Measurements from ENCODE around the gene RNF144A. TPM values are rescaled to one million over a fixed set of nuclear protein-coding genes. Genes with fewer than 3 reads are reported as not detected.
A peak's percentile ranks its signal among the peaks of the same experiment; 100 is the strongest.

The RNF144A gene, protein sequence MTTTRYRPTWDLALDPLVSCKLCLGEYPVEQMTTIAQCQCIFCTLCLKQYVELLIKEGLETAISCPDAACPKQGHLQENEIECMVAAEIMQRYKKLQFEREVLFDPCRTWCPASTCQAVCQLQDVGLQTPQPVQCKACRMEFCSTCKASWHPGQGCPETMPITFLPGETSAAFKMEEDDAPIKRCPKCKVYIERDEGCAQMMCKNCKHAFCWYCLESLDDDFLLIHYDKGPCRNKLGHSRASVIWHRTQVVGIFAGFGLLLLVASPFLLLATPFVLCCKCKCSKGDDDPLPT
- 10 to 100 TPM; 21.4 to 22.7 TPM for total RNA-seq

DNA sequence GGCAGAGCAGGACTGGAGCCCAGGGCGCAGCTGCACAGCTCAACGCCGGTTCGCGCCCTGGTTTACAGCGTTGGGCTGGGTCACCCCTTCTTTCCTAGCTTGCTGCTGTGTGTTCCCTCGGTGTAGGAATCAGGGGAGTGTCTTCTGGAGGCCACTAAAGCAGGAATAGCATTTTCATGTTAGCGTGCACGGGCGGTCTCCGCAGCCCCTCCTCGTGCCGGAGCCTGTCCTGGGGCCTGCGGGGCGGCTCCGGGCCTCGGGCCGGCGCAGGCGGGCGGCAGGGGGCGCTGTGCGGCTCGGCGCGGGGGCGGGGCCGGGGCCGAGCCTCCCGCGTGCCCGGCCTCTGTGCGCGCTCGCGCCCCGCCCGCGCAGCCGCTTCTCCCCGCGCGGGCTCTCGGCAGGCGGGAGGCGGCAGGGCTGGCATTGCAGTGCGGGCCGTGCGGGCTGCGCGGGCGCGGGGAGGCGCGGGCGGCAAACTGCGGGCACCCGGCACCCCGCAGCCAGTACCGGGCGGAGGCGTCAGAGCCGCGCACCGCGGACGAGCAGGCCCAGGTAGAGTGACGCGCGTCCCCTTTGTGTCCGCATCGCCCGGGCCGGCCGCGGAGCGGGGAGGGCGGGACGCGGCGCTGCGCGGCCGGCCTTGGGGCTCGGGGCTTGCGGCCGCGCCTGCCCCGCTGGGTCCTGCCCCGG is at the start of gene RNF144A:
RNF144A (plus strand) TSS at position 342 of the 690 bp plus-strand sequence. CDS start 79,515 bp downstream, outside the sequence.
- Mint-ChIP-seq H3K4me3 (peak within 1 kb of the TSS; percentile 69), H3K27me3 (no peaks in the 10 kb centered on the region), H3K27ac (peak within 1 kb of the TSS; percentile 67), H3K4me1 (ENCODE audit: low read depth) (peaks cover 66% of the 10 kb centered on the region), H3K36me3 (peaks cover 13% of the 10 kb centered on the region), H3K9me3 (no peaks in the 10 kb centered on the region)
- CTCF ChIA-PET = interaction anchor here (0.7 to 4.5 kb wide), 16 partner anchors 10 to 127 kb away, joined by 3 to 46 read pairs (median 6); partner anchors contain the start of genes CMPK2 and RSAD2
- peak; percentile 78 for DNase-seq
- POLR2A ChIA-PET = interaction anchor here (0.6 to 2.1 kb wide), 4 partner anchors 10 to 12 kb away, joined by 3 to 6 read pairs (median 4); no protein-coding TSS in a partner anchor
- intact Hi-C loops (cut with micrococcal nuclease) = loop anchor here (1.0 to 10.0 kb wide), 7 partner anchors 8 to 1758 kb away; no protein-coding TSS in a partner anchor

DNA sequence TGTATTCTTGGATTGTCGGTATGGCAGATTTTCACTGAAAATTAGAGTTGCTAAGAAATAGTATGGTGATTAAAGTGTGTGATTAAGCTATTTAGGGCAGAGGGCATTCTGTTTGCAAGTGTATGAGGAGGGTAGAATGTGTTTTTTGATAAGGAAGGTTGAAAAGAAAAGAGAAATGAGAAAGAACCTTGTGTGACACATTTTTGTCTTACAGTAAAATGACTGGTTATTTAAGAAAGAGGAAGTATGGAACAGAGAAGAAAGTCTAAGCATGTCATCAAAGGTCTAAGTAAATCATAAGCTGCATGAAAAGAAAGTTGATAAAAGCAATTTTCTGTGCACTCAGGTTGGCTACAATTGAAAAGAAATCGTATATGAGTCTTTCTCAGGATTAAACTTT is 44.8 kb upstream of the RNF144A start:
- H3K4me3 Mint-ChIP-seq = no peak overlapping the region

DNA sequence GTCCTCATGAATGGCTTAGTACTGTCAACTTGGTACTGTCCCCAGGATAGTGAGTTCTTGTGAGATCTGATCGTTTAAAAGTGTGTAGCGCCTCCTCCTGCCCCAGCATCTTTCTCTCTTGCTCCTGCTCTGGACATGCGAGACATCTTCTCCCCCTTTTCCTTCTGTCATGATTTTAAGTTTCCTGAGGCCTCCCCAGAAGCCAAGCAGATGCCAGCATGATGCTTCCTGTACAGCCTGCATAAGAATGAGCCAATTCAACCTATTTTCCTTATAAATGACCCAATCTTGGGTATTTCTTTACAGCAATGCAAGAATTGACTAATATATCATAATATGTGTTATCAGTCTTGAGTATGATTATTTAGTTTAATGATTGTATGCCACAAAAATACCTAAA is 43.2 kb upstream of the RNF144A start:
- H3K9me3 Mint-ChIP-seq = peaks cover 4% of the 10 kb centered on the region
- intact Hi-C loops (cut with micrococcal nuclease) = no loop called here
- H3K4me3 Mint-ChIP-seq = no peak overlapping the region
- DNase-seq = no peak
- CTCF ChIA-PET = no interaction called here
- POLR2A ChIA-PET = no interaction called here
- H3K4me1 Mint-ChIP-seq (ENCODE audit: low read depth) = peaks cover 34% of the 10 kb centered on the region
- H3K36me3 Mint-ChIP-seq = no peaks in the 10 kb centered on the region
- no peak overlapping the region for H3K27ac Mint-ChIP-seq
- H3K27me3 Mint-ChIP-seq = peaks cover 2% of the 10 kb centered on the region

More for the DNA sequence above, 44.8 kb upstream of the RNF144A start:
- no peaks in the 10 kb centered on the region for H3K36me3 Mint-ChIP-seq
- intact Hi-C loops (cut with micrococcal nuclease) = no loop called here
- no peaks in the 10 kb centered on the region for H3K27me3 Mint-ChIP-seq
- POLR2A ChIA-PET = no interaction called here
- no peak overlapping the region for H3K27ac Mint-ChIP-seq
- DNase-seq = no peak
- H3K4me1 Mint-ChIP-seq (ENCODE audit: low read depth) = peaks cover 19% of the 10 kb centered on the region
- CTCF ChIA-PET = interaction anchor here (1.4 kb wide), 1 partner anchor 34 kb away, joined by 3 read pairs; no protein-coding TSS in a partner anchor
- H3K9me3 Mint-ChIP-seq = peaks cover 4% of the 10 kb centered on the region

DNA sequence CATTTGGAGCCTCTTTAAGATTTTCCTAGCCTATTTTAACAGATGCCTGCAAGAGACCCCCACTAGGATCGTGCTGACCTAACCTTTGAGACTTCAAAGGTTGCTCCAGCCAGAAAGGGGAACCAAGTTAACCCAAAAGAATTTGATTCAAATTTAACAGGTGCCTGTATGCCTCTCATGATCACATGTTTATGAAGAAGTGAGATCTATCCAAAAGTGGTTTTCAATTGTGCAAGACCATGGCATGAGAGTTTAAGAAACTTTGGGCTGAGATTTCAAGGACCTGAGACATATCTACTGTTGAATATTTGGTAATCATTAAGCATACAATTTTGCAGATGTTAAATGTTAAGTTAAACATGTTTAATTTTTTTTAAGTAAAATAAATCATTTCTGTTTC is 40.9 kb upstream of the RNF144A start:
- no peak overlapping the region for H3K27ac Mint-ChIP-seq
- peaks cover 2% of the 10 kb centered on the region for H3K27me3 Mint-ChIP-seq
- DNase-seq = no peak
- H3K36me3 Mint-ChIP-seq = no peaks in the 10 kb centered on the region
- intact Hi-C loops (cut with micrococcal nuclease) = loop anchor here (2.0 kb wide), 1 partner anchor 30 kb away; no protein-coding TSS in a partner anchor
- no peak overlapping the region for H3K4me3 Mint-ChIP-seq
- CTCF ChIA-PET = interaction anchor here (0.9 to 5.7 kb wide), 2 partner anchors 9 to 21 kb away, joined by 3 to 40 read pairs; partner anchors contain the start of gene CMPK2
- POLR2A ChIA-PET = no interaction called here
- H3K4me1 Mint-ChIP-seq (ENCODE audit: low read depth) = peaks cover 53% of the 10 kb centered on the region
- H3K9me3 Mint-ChIP-seq = peaks cover 4% of the 10 kb centered on the region

DNA sequence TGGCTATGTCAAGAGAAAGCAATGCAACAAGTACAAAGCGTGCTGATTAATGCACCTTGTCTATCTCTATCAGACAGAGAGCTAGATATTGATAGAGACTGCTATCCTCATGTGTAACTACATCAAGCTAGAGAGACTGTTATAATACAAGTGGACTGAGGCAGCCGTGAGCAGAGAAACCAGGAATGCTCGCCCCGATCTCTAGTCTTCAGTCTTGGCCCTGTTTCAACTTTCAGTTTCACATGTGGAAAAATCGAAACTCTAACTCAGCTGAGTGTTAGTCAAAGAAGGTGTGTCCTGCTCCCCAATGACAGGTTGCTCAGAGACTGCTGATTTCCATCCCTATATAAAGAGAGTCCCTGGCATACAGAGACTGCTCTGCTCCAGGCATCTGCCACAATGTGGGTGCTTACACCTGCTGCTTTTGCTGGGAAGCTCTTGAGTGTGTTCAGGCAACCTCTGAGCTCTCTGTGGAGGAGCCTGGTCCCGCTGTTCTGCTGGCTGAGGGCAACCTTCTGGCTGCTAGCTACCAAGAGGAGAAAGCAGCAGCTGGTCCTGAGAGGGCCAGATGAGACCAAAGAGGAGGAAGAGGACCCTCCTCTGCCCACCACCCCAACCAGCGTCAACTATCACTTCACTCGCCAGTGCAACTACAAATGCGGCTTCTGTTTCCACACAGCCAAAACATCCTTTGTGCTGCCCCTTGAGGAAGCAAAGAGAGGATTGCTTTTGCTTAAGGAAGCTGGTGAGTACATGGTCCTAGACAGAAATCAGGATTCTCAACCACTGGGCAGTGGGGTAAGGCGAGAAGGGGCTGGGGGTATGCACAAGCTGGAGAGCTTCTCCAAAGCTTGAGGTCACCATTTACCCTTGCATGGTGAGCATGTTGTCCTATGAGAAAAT is 39.6 kb upstream of the RNF144A start, which contains the start of gene RSAD2:
RSAD2 (plus strand) TSS at position 376 of the 903 bp plus-strand sequence; CDS start at position 400, 24 bp downstream.
- ChIA-PET POLR2A (interaction anchor here (1.3 kb wide), 2 partner anchors 11 to 32 kb away, joined by 3 to 6 read pairs; no protein-coding TSS in a partner anchor), CTCF (interaction anchor here (0.6 to 5.7 kb wide), 6 partner anchors 11 to 166 kb away, joined by 3 to 40 read pairs (median 5); partner anchors contain the start of gene CMPK2)
- DNase-seq = peak; percentile 39
- intact Hi-C loops (cut with micrococcal nuclease) = loop anchor here (1.0 to 2.0 kb wide), 3 partner anchors 11 to 42 kb away; no protein-coding TSS in a partner anchor
- H3K4me3 Mint-ChIP-seq = peak within 1 kb of the TSS; percentile 56
- H3K9me3 Mint-ChIP-seq = peaks cover 4% of the 10 kb centered on the region
- peak within 1 kb of the TSS; percentile 15 for H3K27ac Mint-ChIP-seq
- H3K4me1 Mint-ChIP-seq (ENCODE audit: low read depth) = peaks cover 52% of the 10 kb centered on the region
- H3K36me3 Mint-ChIP-seq = no peaks in the 10 kb centered on the region
- H3K27me3 Mint-ChIP-seq = peaks cover 2% of the 10 kb centered on the region

DNA sequence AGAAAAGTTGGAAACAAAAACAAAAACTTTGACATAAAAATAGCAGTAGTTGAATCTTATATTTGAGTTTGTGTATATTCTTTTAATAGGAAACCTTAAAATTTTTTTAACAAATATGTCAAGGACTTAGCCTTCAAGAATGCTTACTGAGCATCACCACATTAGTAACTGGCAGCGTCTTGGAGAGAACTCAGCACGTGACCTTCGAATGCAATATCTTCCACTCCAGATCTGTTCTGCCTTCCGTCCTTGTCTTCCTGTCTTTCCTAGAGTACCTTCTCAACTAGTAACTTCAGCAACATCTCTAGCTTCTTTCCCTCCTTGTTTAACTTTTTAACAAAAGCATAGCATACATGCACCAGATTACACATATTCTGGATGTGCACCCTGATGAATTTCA is 38.7 kb upstream of the RNF144A start:
- peak overlapping the region; percentile 36 for H3K4me3 Mint-ChIP-seq
- peaks cover 2% of the 10 kb centered on the region for H3K27me3 Mint-ChIP-seq
- no peaks in the 10 kb centered on the region for H3K36me3 Mint-ChIP-seq
- no peak for DNase-seq
- intact Hi-C loops (cut with micrococcal nuclease) = no loop called here
- H3K27ac Mint-ChIP-seq = no peak overlapping the region
- peaks cover 44% of the 10 kb centered on the region for H3K4me1 Mint-ChIP-seq (ENCODE audit: low read depth)
- peaks cover 4% of the 10 kb centered on the region for H3K9me3 Mint-ChIP-seq
- ChIA-PET POLR2A (no interaction called here), CTCF (interaction anchor here (1.5 to 5.7 kb wide), 4 partner anchors 12 to 165 kb away, joined by 4 to 40 read pairs (median 9); partner anchors contain the start of gene CMPK2)

DNA sequence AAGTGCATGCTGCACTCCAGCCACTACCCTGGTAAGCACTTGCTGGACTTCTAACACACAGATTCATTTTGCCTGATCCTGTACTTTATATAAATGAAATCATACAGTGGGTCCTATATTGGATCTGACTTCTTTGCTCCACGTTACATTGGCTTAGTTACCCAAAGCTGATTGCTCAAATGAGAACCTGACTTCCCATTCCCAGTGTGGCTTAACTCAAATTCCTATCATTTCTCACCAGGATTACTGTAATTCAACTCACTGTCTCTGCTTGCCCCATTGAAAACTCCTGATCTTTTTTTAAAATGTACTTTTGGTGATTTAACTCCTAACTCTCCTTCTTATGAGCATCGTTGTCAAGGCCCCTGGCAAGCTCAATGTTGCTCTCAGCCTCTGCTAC is 38.2 kb upstream of the RNF144A start:
- intact Hi-C loops (cut with micrococcal nuclease) = no loop called here
- Mint-ChIP-seq H3K4me1 (ENCODE audit: low read depth) (peaks cover 44% of the 10 kb centered on the region), H3K4me3 (peak overlapping the region; percentile 36), H3K27me3 (peaks cover 2% of the 10 kb centered on the region), H3K27ac (no peak overlapping the region), H3K36me3 (no peaks in the 10 kb centered on the region), H3K9me3 (peaks cover 1% of the 10 kb centered on the region)
- no peak for DNase-seq
- ChIA-PET CTCF (interaction anchor here (1.5 to 5.7 kb wide), 4 partner anchors 12 to 164 kb away, joined by 4 to 40 read pairs (median 9); partner anchors contain the start of gene CMPK2), POLR2A (no interaction called here)

DNA sequence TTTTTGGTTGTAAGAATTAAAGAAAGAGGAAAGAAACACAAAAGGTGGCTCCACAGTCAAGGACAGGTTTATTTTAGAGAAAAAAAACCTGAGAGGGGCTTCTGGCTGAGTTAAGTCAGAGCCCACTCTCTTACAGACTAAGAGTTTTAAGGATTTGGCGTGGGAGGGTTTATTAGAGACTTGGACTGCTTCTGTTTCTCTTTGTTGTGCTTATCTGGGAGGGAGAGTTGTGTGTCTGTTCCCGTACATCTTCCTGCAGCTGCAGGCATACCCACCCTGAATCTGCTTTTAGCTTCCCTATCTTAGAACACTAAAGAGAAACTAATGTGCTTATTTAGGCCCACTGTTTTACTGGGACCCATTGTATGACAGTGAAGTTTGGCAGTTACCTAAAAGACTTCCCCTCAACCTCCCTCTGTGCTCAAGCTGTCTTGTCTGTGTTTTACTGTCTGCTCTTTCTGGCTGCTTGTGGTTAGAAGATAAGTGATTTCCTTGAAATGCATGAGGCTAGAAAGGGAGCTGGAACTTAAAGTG is 36.9 kb upstream of the RNF144A start:
- Mint-ChIP-seq H3K4me1 (ENCODE audit: low read depth) (peaks cover 44% of the 10 kb centered on the region), H3K27ac (peak overlapping the region; percentile 52), H3K36me3 (no peaks in the 10 kb centered on the region), H3K4me3 (peak overlapping the region; percentile 14), H3K27me3 (peaks cover 2% of the 10 kb centered on the region), H3K9me3 (no peaks in the 10 kb centered on the region)
- intact Hi-C loops (cut with micrococcal nuclease) = no loop called here
- no peak for DNase-seq
- CTCF ChIA-PET = interaction anchor here (1.0 to 5.7 kb wide), 3 partner anchors 13 to 164 kb away, joined by 3 to 40 read pairs (median 4); partner anchors contain the start of gene CMPK2
- POLR2A ChIA-PET = no interaction called here

DNA sequence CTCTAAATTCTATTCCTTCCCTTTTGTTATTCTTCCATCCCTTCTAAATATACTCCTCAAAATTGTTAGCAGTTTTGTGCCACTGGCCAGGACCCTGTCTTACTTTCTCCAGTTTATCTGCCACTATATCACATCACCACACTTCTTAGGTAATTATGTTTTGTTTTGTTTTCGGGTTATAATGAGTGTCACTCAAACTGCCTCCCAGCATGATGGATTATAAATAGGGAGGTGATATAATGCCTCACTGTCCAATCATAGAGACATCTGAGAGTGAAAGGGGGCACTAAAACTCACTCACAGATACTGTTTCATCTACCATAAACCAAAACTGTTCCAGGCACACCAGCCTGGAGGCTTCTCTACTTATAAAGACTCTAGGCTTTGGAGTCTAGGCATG is 36.2 kb upstream of the RNF144A start:
- H3K9me3 Mint-ChIP-seq = no peaks in the 10 kb centered on the region
- peaks cover 44% of the 10 kb centered on the region for H3K4me1 Mint-ChIP-seq (ENCODE audit: low read depth)
- no peaks in the 10 kb centered on the region for H3K36me3 Mint-ChIP-seq
- intact Hi-C loops (cut with micrococcal nuclease) = no loop called here
- no peak for DNase-seq
- H3K27ac Mint-ChIP-seq = no peak overlapping the region
- ChIA-PET CTCF (interaction anchor here (1.6 to 5.7 kb wide), 2 partner anchors 14 to 35 kb away, joined by 4 to 40 read pairs; partner anchors contain the start of gene CMPK2), POLR2A (no interaction called here)
- H3K27me3 Mint-ChIP-seq = peaks cover 2% of the 10 kb centered on the region
- H3K4me3 Mint-ChIP-seq = no peak overlapping the region

DNA sequence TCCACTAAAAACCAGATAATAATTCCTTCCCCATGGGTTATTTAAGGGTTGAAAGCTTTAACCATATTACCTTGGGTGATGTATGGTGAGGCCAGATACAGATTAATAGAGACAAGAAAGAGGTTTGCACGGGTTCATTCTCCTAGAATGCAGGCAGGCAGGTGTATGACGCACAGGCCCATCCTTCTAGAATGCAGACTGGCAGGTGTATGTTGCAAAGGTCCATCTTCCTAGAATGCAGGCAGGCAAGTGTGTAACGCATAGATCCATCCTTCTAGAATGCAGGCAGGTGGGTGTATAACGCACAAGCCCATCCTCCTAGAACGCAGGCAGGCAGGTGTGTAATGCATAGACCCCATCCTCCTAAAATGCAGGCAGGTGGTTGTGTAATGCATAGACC is 35.7 kb upstream of the RNF144A start:
- DNase-seq = no peak
- Mint-ChIP-seq H3K27me3 (peaks cover 2% of the 10 kb centered on the region), H3K36me3 (no peaks in the 10 kb centered on the region), H3K9me3 (no peaks in the 10 kb centered on the region), H3K4me3 (no peak overlapping the region), H3K4me1 (ENCODE audit: low read depth) (peaks cover 44% of the 10 kb centered on the region), H3K27ac (no peak overlapping the region)
- CTCF ChIA-PET = interaction anchor here (5.7 kb wide), 1 partner anchor 15 kb away, joined by 40 read pairs; the partner anchor contains the start of gene CMPK2
- POLR2A ChIA-PET = no interaction called here
- intact Hi-C loops (cut with micrococcal nuclease) = no loop called here

Measured in activated CD4-positive, alpha-beta memory T cell treated with anti-CD3 and anti-CD28 coated beads for 36 hours (primary cell).